ENCODE measurements around the gene TMEM140. TPM values are rescaled to one million over a fixed set of nuclear protein-coding genes. Genes with fewer than 3 reads are reported as not detected.
"Not testable (repeated sequence)": the region's sequence is repeated elsewhere in the genome, so short reads cannot be mapped to it uniquely, and the experiment has no call there.

Gene TMEM140
- 0.40 TPM in 1 of 2 replicates, not detected in the other for total RNA-seq (2014; rRNA removed; shearing (Covaris generic); ENCODE audit: low replicate concordance)

DNA sequence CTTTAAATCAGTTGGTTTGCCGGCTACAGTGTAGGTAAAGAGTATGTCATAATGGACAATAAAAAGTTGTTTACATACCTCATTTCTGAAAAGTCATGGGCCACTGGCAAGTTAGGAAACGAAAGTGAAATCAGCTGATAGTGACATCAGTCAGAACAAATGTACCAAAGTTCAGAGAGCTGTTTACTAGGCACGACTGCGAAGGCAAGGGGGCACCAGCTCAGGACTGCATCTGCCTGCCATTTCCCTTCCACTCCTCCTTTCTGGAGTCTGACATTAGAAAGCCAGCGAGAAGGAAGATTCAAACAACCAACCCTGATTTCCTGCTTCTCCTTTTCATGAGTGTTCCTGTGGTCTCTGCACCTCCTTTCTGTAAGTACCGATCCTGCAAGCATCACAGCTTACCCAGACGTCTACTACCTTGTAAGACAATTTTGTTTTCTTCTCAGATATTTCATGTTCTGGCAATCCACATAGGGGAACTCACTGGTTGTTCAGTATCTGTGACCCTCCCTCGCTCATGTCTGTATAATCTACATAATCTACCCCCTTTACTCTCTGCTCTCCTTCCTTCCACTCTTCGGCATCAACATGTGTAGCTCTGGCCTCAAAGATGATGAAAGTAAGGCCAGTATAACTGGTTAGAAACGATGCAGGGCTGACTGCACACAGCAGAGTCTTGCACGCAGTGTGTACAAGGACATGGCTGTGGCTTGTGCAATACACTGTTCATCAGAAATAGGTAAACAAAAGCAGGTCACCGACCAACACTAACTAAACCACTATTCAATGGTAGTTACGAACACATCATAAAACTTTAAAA, at the start of gene TMEM140:
TSS of gene TMEM140 (plus strand) at position 174 of the 823 bp plus-strand sequence. CDS start 16,370 bp downstream, outside the sequence.
- no peaks in the 10 kb centered on the region for H3K36me3 ChIP-seq
- peak; percentile 10 for DNase-seq
- peak within 1 kb of the TSS; percentile 41 for H3K4me3 ChIP-seq
- no peaks in the 10 kb centered on the region for H3K27me3 ChIP-seq
- no peaks in the 10 kb centered on the region for H3K9me3 ChIP-seq

- H3K4me3 ChIP-seq, result no peak overlapping the region
- H3K27me3 ChIP-seq, result no peaks in the 10 kb centered on the region
- no peak for DNase-seq
- no peaks in the 10 kb centered on the region for H3K36me3 ChIP-seq
- H3K9me3 ChIP-seq, result no peaks in the 10 kb centered on the region
Observed at GRCh38 chr7:135098391-135098790, 49.5 kb upstream of the TMEM140 start.

DNA sequence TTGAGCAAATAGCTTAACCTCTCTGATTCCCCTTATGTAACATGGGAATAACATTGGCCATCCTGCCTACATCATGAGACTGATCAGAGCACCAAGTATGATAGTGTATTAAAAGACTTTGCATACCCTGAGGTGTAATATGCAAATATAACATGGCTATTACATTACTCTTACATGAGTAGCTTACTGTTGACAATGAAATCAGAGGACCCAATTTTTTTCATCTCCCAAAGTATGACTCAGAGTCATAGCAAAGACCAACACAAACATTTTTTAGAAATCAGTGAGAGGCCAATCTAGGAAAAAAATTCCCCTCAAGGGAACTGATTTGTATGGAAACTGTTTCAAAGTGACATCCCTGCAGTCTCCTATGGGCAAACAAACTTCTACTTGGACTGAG, 47.0 kb upstream of the TMEM140 start:
- Histone ChIP-seq H3K27me3 (no peaks in the 10 kb centered on the region), H3K36me3 (no peaks in the 10 kb centered on the region), H3K4me3 (no peak overlapping the region), H3K9me3 (no peaks in the 10 kb centered on the region)
- no peak for DNase-seq

DNA sequence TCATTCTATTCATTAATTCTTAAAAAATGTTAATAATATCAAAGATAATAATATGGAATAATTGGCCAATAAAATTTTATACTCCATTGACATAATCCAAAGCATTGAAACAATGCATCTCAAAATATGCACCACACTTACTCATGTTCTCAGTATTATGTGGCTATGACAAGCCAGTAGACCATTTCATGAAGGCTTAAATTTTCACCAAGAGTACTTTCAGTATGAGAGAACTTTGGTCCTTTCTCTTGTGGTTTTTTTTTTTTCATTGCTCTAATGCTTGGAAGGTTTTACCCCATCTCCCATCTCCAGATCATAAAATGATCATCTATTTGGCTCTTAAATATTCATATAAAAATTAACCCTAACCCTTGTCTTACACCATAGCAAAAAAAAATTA, 45.5 kb upstream of the TMEM140 start:
- no peak for DNase-seq

GRCh38 chr7:135109562-135109961, 38.3 kb upstream of the TMEM140 start:
- H3K9me3 ChIP-seq, result no peaks in the 10 kb centered on the region
- DNase-seq, result no peak
- no peak overlapping the region for H3K4me3 ChIP-seq
- no peaks in the 10 kb centered on the region for H3K36me3 ChIP-seq
- no peaks in the 10 kb centered on the region for H3K27me3 ChIP-seq

More for the DNA sequence above, 45.5 kb upstream of the TMEM140 start:
- no peaks in the 10 kb centered on the region for H3K36me3 ChIP-seq
- H3K27me3 ChIP-seq, result no peaks in the 10 kb centered on the region
- H3K9me3 ChIP-seq, result no peaks in the 10 kb centered on the region
- H3K4me3 ChIP-seq, result no peak overlapping the region

- DNase-seq, result no peak
- no peak overlapping the region for H3K4me3 ChIP-seq
- no peaks in the 10 kb centered on the region for H3K9me3 ChIP-seq
- no peaks in the 10 kb centered on the region for H3K27me3 ChIP-seq
- no peaks in the 10 kb centered on the region for H3K36me3 ChIP-seq
Observed at GRCh38 chr7:135109976-135110375, 37.9 kb upstream of the TMEM140 start.

DNA sequence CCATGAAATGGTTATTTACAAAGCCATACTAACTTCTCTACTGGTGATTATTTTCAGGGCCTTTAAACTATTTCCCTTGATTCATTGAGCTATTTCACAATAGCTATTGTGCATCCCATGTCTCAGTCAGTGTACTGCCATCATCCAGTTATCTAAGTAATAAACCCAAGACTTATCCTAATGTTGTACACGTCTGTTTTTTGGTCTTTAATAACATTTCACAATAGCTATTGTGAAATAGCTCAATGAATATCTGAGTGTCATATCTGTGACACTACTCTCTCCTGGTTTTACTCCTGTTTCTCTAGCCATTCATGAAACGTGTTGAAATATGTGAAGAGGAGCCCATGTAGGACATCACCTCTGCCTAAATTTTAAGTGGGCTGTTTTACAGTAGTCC, 36.5 kb upstream of the TMEM140 start:
- no peaks in the 10 kb centered on the region for H3K27me3 ChIP-seq
- H3K9me3 ChIP-seq, result no peaks in the 10 kb centered on the region
- H3K4me3 ChIP-seq, result no peak overlapping the region
- no peaks in the 10 kb centered on the region for H3K36me3 ChIP-seq
- DNase-seq, result no peak

- no peak overlapping the region for H3K4me3 ChIP-seq
- no peaks in the 10 kb centered on the region for H3K27me3 ChIP-seq
- DNase-seq, result no peak
- H3K9me3 ChIP-seq, result no peaks in the 10 kb centered on the region
- H3K36me3 ChIP-seq, result no peaks in the 10 kb centered on the region
Observed at GRCh38 chr7:135114622-135115021, 33.2 kb upstream of the TMEM140 start.

DNA sequence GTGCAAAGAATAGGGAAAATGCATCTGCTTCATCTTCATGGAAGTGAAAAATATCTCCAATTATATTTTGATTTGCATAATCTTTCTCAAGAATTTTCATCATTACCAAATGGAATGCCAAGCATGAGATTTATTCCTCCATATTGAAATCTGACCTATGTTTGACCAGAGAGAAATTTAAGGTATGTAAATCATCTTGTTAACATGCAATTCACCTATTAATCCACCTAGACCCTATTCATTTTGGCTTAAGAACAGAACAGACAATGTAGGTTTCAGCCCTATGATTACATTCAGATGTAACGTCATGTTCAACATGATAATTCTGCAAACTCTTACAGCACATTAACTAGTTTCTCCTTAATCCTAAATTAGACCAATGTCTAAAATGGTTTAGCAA, 30.8 kb upstream of the TMEM140 start:
- H3K36me3 ChIP-seq, result no peaks in the 10 kb centered on the region
- no peaks in the 10 kb centered on the region for H3K9me3 ChIP-seq
- DNase-seq, result no peak
- no peak overlapping the region for H3K4me3 ChIP-seq
- no peaks in the 10 kb centered on the region for H3K27me3 ChIP-seq

GRCh38 chr7:135121868-135122267, 26.0 kb upstream of the TMEM140 start:
- H3K27me3 ChIP-seq, result no peaks in the 10 kb centered on the region
- DNase-seq, result no peak
- H3K9me3 ChIP-seq, result no peaks in the 10 kb centered on the region
- H3K4me3 ChIP-seq, result no peak overlapping the region
- H3K36me3 ChIP-seq, result no peaks in the 10 kb centered on the region

DNA sequence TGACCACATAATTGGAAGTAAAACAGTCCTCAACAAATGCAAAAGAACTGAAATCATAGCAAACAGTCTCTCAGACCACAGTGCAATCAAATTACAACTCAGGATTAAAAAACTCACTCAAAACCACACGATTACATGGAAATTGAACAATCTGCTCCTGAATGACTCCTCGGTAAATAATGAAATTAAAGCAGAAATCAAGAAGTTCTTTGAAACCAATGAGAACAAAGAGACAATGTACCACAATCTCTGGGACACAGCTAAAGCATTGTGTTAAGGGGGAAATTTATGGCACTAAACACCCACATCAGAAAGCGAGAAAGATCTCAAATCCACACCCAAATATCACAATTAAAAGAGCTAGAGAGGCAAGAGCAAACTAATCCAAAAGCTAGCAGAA, 23.2 kb upstream of the TMEM140 start:
- not testable (repeated sequence) for H3K9me3 ChIP-seq, H3K36me3 ChIP-seq, H3K4me3 ChIP-seq, DNase-seq, H3K27me3 ChIP-seq

DNA sequence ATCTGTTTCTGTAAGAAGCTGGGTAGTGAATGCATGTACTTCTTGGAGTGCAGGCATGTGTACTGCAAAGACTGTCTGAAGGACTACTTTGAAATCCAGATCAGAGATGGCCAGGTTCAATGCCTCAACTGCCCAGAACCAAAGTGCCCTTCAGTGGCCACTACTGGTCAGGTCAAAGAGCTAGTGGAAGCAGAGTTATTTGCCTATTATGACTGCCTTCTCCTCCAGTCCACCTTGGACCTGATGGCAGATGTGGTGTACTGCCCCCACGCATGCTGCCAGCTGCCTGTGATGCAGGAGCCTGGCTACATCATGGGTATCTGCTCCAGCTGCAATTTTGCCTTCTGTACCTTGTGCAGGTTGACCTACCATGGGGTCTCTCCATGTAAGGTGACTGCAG, 18.9 kb upstream of the TMEM140 start:
- Histone ChIP-seq H3K9me3 (no peaks in the 10 kb centered on the region), H3K27me3 (no peaks in the 10 kb centered on the region), H3K36me3 (no peaks in the 10 kb centered on the region), H3K4me3 (no peak overlapping the region)
- DNase-seq, result no peak

DNA sequence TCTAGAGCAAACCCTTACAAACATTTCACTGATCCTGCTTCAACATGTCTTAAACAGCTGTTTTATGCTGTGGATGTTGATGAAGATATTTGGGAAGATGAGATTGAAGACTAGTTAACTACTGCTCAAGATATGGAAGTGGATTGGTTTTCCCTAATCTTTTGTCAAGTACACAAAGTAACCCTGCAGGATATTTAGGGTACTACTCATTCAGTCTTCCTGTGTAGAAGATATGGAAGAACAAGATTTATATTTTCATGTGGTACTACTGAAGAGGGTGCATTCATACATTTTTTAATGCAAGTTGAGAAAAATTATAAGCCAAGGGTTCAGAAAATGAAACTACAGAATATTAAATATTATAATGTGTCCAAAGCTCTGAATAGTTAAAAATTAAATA, 18.3 kb upstream of the TMEM140 start:
- DNase-seq, result no peak

GRCh38 chr7:135143885-135144668, 3.8 kb upstream of the TMEM140 start:
- Histone ChIP-seq H3K9me3 (no peaks in the 10 kb centered on the region), H3K36me3 (no peaks in the 10 kb centered on the region), H3K27me3 (no peaks in the 10 kb centered on the region), H3K4me3 (no peak overlapping the region)
- DNase-seq, result no peak

More for the DNA sequence above, 18.3 kb upstream of the TMEM140 start:
- H3K27me3 ChIP-seq, result no peaks in the 10 kb centered on the region
- no peak overlapping the region for H3K4me3 ChIP-seq
- no peaks in the 10 kb centered on the region for H3K9me3 ChIP-seq
- H3K36me3 ChIP-seq, result no peaks in the 10 kb centered on the region

- DNase-seq, result no peak
- Histone ChIP-seq H3K4me3 (peak overlapping the region; percentile 41), H3K9me3 (no peaks in the 10 kb centered on the region), H3K27me3 (no peaks in the 10 kb centered on the region), H3K36me3 (no peaks in the 10 kb centered on the region)
Observed at GRCh38 chr7:135147341-135147898, 452 bp upstream of the TMEM140 start.

- Histone ChIP-seq H3K36me3 (no peaks in the 10 kb centered on the region), H3K4me3 (no peak overlapping the region), H3K27me3 (no peaks in the 10 kb centered on the region), H3K9me3 (no peaks in the 10 kb centered on the region)
- no peak for DNase-seq
Observed at GRCh38 chr7:135150072-135150782, 2.4 kb downstream of the TMEM140 start.

GRCh38 chr7:135151132-135151531, 3.3 kb downstream of the TMEM140 start:
- DNase-seq, result no peak
- Histone ChIP-seq H3K4me3 (no peak overlapping the region), H3K36me3 (no peaks in the 10 kb centered on the region), H3K27me3 (no peaks in the 10 kb centered on the region), H3K9me3 (peaks cover under 1% of the 10 kb centered on the region; the same call in 1 of the 2 replicates)

Data from MG63 (cell line).